ENCODE data around the gene SLC30A2.

SLC30A2 gene

GRCh38 chr1:26023009-26023408 is 22.9 kb downstream of the SLC30A2 start:
- no peaks in the 10 kb centered on the region for H3K9me3 ChIP-seq (replicated peaks; ENCODE audit: insufficient read depth, low read length)
- H3K27me3 ChIP-seq (replicated peaks; ENCODE audit: insufficient read depth, low read length): peaks cover 9% of the 10 kb centered on the region; the same call in 1 of the 2 replicates
- H3K36me3 ChIP-seq (replicated peaks; ENCODE audit: insufficient read depth, low read length): no peaks in the 10 kb centered on the region
- no peak overlapping the region for H3K9ac ChIP-seq (ENCODE audit: low read length)
- no peak overlapping the region for H3K27ac ChIP-seq (ENCODE audit: low read length)
- H2AFZ ChIP-seq (ENCODE audit: low read length): no peak overlapping the region
- TF ChIP-seq CTCF (IDR thresholded peaks at IDR 0.05; ENCODE audit: low read length): no peak
- TF ChIP-seq EZH2phosphoT487 (IDR thresholded peaks at IDR 0.05; ENCODE audit: low read length): no peak
- no peak for TF ChIP-seq EZH2 (optimal IDR thresholded peaks at IDR 0.05; ENCODE audit: low read depth, low read length)
- H3K4me2 ChIP-seq (ENCODE audit: low read depth, low read length): no peak overlapping the region
- H3K9me2 ChIP-seq (replicated peaks; ENCODE audit: insufficient read depth, low read length): no peaks in the 10 kb centered on the region
- no peak for DNase-seq
- no peaks in the 10 kb centered on the region for H3F3A ChIP-seq (ENCODE audit: insufficient read depth, low read length)
- no peaks in the 10 kb centered on the region for H3K79me2 ChIP-seq (ENCODE audit: low read length)
- H3K4me1 ChIP-seq (ENCODE audit: low read length): peaks cover 6% of the 10 kb centered on the region; the same call in 1 of the 2 replicates
- no peaks in the 10 kb centered on the region for H4K20me1 ChIP-seq (ENCODE audit: insufficient read depth, low read length)
- H3K4me3 ChIP-seq (ENCODE audit: low read length): no peak overlapping the region

- no peak overlapping the region for H2AFZ ChIP-seq (ENCODE audit: low read length)
These were observed 23.5 kb downstream of the SLC30A2 start for GRCh38 chr1:26022404-26022779.

GRCh38 chr1:26021647-26022403 is 24.1 kb downstream of the SLC30A2 start, which contains the start of gene EXTL1:
Gene EXTL1, plus strand, starts transcription at chr1:26021775. Its CDS starts 872 bp downstream, at chr1:26022647.
- Histone ChIP-seq H3K9ac (ENCODE audit: low read length) (no peak within 1 kb of the TSS), H3K4me2 (ENCODE audit: low read depth, low read length) (no peak within 1 kb of the TSS), H3K4me1 (ENCODE audit: low read length) (peaks cover 6% of the 10 kb centered on the region; the same call in 1 of the 2 replicates), H3F3A (ENCODE audit: insufficient read depth, low read length) (no peaks in the 10 kb centered on the region), H3K27ac (ENCODE audit: low read length) (no peak within 1 kb of the TSS), H3K79me2 (ENCODE audit: low read length) (no peaks in the 10 kb centered on the region), H3K27me3 (replicated peaks; ENCODE audit: insufficient read depth, low read length) (peaks cover 9% of the 10 kb centered on the region; the same call in 1 of the 2 replicates), H3K9me3 (replicated peaks; ENCODE audit: insufficient read depth, low read length) (no peaks in the 10 kb centered on the region), H2AFZ (ENCODE audit: low read length) (no peak within 1 kb of the TSS), H3K4me3 (ENCODE audit: low read length) (no peak within 1 kb of the TSS), H4K20me1 (ENCODE audit: insufficient read depth, low read length) (no peaks in the 10 kb centered on the region), H3K36me3 (replicated peaks; ENCODE audit: insufficient read depth, low read length) (no peaks in the 10 kb centered on the region), H3K9me2 (replicated peaks; ENCODE audit: insufficient read depth, low read length) (no peaks in the 10 kb centered on the region)
- DNase-seq: no peak
- no peak for TF ChIP-seq EZH2 (optimal IDR thresholded peaks at IDR 0.05; ENCODE audit: low read depth, low read length)
- no peak for TF ChIP-seq EZH2phosphoT487 (IDR thresholded peaks at IDR 0.05; ENCODE audit: low read length)
- TF ChIP-seq CTCF (IDR thresholded peaks at IDR 0.05; ENCODE audit: low read length): no peak

More at GRCh38 chr1:26022404-26022779, 23.5 kb downstream of the SLC30A2 start:
- H3K9me2 ChIP-seq (replicated peaks; ENCODE audit: insufficient read depth, low read length): no peaks in the 10 kb centered on the region
- H3K36me3 ChIP-seq (replicated peaks; ENCODE audit: insufficient read depth, low read length): no peaks in the 10 kb centered on the region
- H4K20me1 ChIP-seq (ENCODE audit: insufficient read depth, low read length): no peaks in the 10 kb centered on the region
- no peak for DNase-seq
- no peak overlapping the region for H3K27ac ChIP-seq (ENCODE audit: low read length)
- no peaks in the 10 kb centered on the region for H3K79me2 ChIP-seq (ENCODE audit: low read length)
- H3K9ac ChIP-seq (ENCODE audit: low read length): no peak overlapping the region
- TF ChIP-seq CTCF (IDR thresholded peaks at IDR 0.05; ENCODE audit: low read length): no peak
- TF ChIP-seq EZH2phosphoT487 (IDR thresholded peaks at IDR 0.05; ENCODE audit: low read length): no peak
- TF ChIP-seq EZH2 (optimal IDR thresholded peaks at IDR 0.05; ENCODE audit: low read depth, low read length): no peak
- no peaks in the 10 kb centered on the region for H3F3A ChIP-seq (ENCODE audit: insufficient read depth, low read length)
- no peak overlapping the region for H3K4me3 ChIP-seq (ENCODE audit: low read length)
- no peaks in the 10 kb centered on the region for H3K9me3 ChIP-seq (replicated peaks; ENCODE audit: insufficient read depth, low read length)
- H3K4me1 ChIP-seq (ENCODE audit: low read length): peaks cover 6% of the 10 kb centered on the region; the same call in 1 of the 2 replicates
- no peak overlapping the region for H3K4me2 ChIP-seq (ENCODE audit: low read depth, low read length)
- H3K27me3 ChIP-seq (replicated peaks; ENCODE audit: insufficient read depth, low read length): peaks cover 9% of the 10 kb centered on the region; the same call in 1 of the 2 replicates

Data from MM.1S (cell line).